ENCODE measurements around the gene DDB1.
A peak's percentile ranks its signal among the peaks of the same experiment; 100 is the strongest.

DDB1 gene

GRCh38 chr11:61358566-61358965 lies 25.7 kb upstream of the DDB1 start:
- DNase-seq (ENCODE audit: low read depth), result no peak
- TF ChIP-seq, protein P1, sequence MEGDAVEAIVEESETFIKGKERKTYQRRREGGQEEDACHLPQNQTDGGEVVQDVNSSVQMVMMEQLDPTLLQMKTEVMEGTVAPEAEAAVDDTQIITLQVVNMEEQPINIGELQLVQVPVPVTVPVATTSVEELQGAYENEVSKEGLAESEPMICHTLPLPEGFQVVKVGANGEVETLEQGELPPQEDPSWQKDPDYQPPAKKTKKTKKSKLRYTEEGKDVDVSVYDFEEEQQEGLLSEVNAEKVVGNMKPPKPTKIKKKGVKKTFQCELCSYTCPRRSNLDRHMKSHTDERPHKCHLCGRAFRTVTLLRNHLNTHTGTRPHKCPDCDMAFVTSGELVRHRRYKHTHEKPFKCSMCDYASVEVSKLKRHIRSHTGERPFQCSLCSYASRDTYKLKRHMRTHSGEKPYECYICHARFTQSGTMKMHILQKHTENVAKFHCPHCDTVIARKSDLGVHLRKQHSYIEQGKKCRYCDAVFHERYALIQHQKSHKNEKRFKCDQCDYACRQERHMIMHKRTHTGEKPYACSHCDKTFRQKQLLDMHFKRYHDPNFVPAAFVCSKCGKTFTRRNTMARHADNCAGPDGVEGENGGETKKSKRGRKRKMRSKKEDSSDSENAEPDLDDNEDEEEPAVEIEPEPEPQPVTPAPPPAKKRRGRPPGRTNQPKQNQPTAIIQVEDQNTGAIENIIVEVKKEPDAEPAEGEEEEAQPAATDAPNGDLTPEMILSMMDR (IDR thresholded peaks at IDR 0.05; ENCODE audit: low read depth, low read length), result no peak
- TF ChIP-seq MAX (IDR thresholded peaks at IDR 0.05; ENCODE audit: low read depth, low read length) (no peak), POLR2A (IDR thresholded peaks at IDR 0.05; ENCODE audit: extremely low read depth, insufficient read length) (no peak)
- H3K4me3 ChIP-seq (ENCODE audit: low read depth, low read length), result no peak overlapping the region

- no peak for TF ChIP-seq POLR2A (IDR thresholded peaks at IDR 0.05; ENCODE audit: extremely low read depth, insufficient read length)
- no peak for TF ChIP-seq MYC (IDR thresholded peaks at IDR 0.05; ENCODE audit: low read depth, low read length)
- TF ChIP-seq, protein P1 (IDR thresholded peaks at IDR 0.05; ENCODE audit: low read depth, low read length), result no peak
- no peak for TF ChIP-seq MAX (IDR thresholded peaks at IDR 0.05; ENCODE audit: low read depth, low read length)
- DNase-seq (ENCODE audit: low read depth), result no peak
- H3K4me3 ChIP-seq (ENCODE audit: low read depth, low read length), result no peak overlapping the region
Measured at GRCh38 chr11:61357894-61358239, 25.0 kb upstream of the DDB1 start.

- peak; percentile 82 for DNase-seq (ENCODE audit: low read depth)
- no peak overlapping the region for H3K4me3 ChIP-seq (ENCODE audit: low read depth, low read length)
- TF ChIP-seq MAX (IDR thresholded peaks at IDR 0.05; ENCODE audit: low read depth, low read length) (peak; percentile 61; the same call in 1 of the 2 replicates), POLR2A (IDR thresholded peaks at IDR 0.05; ENCODE audit: extremely low read depth, insufficient read length) (no peak), MYC (IDR thresholded peaks at IDR 0.05; ENCODE audit: low read depth, low read length) (peak; percentile 72)
- TF ChIP-seq, protein P1 (IDR thresholded peaks at IDR 0.05; ENCODE audit: low read depth, low read length), result no peak
Measured at GRCh38 chr11:61357233-61357893, 24.5 kb upstream of the DDB1 start.

DNA sequence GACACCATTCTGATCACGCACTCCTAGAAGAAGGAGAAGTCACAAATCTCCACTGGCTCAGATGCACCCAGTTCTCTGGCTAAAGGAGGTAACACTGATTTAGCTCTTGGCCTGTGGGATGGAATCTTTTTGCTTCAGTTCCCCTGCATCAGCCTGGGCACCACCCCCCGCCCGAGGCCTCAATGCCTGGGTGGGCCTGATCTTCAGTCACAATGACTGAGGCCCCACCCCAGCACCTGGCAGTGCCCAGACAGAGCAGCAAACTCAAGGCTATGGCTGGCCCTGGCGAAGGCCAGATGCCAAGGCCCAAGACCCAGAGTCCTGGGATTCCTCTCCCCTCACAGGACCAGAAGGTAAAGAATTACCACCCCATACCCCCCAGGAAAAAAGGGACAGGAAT lies 23.8 kb upstream of the DDB1 start:
- no peak overlapping the region for H3K4me3 ChIP-seq (ENCODE audit: low read depth, low read length)
- DNase-seq (ENCODE audit: low read depth), result no peak
- no peak for TF ChIP-seq MAX (IDR thresholded peaks at IDR 0.05; ENCODE audit: low read depth, low read length)
- TF ChIP-seq MYC (IDR thresholded peaks at IDR 0.05; ENCODE audit: low read depth, low read length), result no peak
- TF ChIP-seq, protein P1 (IDR thresholded peaks at IDR 0.05; ENCODE audit: low read depth, low read length), result no peak
- TF ChIP-seq POLR2A (IDR thresholded peaks at IDR 0.05; ENCODE audit: extremely low read depth, insufficient read length), result no peak

GRCh38 chr11:61354208-61354607 lies 21.3 kb upstream of the DDB1 start:
- DNase-seq (ENCODE audit: low read depth), result no peak
- no peak overlapping the region for H3K4me3 ChIP-seq (ENCODE audit: low read depth, low read length)
- TF ChIP-seq, protein P1 (IDR thresholded peaks at IDR 0.05; ENCODE audit: low read depth, low read length), result no peak
- TF ChIP-seq POLR2A (IDR thresholded peaks at IDR 0.05; ENCODE audit: extremely low read depth, insufficient read length) (no peak), MYC (IDR thresholded peaks at IDR 0.05; ENCODE audit: low read depth, low read length) (no peak), MAX (IDR thresholded peaks at IDR 0.05; ENCODE audit: low read depth, low read length) (no peak)

All from NB4 (cell line).